ENCODE data around the gene WDR70. TPM values are rescaled to one million over a fixed set of nuclear protein-coding genes. Genes with fewer than 3 reads are reported as not detected.

Gene WDR70
- total and polyA plus RNA-seq, 2 of the 8 experiments (the other 6 are each of a cell fraction or from before 2014, with no cell fraction given): 10.6 to 37.4 TPM

DNA sequence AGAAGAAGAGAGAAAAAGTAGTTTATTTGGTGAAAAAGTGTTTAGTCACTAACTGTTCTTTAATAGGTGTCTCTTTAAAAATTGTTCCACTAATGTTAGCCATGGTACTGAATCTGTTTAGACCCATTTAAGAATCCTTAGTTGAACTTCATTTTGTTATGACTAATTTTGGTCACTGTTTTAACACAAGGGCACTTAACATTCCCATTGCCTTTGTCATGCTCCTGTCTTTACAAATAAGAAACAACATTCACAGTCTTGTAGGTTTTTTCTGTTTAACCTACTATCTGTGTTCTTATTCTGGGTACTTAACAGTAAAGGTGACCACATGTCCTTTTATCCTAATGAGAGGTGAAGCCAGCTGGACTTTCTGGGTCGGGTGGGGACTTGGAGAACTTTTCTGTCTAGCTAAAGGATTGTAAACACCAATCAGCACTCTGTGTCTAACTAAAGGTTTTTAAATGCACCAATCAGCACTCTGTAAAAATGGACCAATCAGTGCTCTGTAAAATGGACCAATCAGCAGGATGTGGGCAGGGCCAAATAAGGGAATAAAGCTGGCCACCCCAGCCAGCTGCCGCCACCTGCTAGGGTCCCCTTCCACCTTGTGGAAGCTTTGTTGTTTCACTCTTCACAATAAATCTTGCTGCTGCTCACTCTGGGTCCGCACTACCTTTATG is 116.7 kb downstream of the WDR70 start (continued):
- TF ChIP-seq, protein P1, sequence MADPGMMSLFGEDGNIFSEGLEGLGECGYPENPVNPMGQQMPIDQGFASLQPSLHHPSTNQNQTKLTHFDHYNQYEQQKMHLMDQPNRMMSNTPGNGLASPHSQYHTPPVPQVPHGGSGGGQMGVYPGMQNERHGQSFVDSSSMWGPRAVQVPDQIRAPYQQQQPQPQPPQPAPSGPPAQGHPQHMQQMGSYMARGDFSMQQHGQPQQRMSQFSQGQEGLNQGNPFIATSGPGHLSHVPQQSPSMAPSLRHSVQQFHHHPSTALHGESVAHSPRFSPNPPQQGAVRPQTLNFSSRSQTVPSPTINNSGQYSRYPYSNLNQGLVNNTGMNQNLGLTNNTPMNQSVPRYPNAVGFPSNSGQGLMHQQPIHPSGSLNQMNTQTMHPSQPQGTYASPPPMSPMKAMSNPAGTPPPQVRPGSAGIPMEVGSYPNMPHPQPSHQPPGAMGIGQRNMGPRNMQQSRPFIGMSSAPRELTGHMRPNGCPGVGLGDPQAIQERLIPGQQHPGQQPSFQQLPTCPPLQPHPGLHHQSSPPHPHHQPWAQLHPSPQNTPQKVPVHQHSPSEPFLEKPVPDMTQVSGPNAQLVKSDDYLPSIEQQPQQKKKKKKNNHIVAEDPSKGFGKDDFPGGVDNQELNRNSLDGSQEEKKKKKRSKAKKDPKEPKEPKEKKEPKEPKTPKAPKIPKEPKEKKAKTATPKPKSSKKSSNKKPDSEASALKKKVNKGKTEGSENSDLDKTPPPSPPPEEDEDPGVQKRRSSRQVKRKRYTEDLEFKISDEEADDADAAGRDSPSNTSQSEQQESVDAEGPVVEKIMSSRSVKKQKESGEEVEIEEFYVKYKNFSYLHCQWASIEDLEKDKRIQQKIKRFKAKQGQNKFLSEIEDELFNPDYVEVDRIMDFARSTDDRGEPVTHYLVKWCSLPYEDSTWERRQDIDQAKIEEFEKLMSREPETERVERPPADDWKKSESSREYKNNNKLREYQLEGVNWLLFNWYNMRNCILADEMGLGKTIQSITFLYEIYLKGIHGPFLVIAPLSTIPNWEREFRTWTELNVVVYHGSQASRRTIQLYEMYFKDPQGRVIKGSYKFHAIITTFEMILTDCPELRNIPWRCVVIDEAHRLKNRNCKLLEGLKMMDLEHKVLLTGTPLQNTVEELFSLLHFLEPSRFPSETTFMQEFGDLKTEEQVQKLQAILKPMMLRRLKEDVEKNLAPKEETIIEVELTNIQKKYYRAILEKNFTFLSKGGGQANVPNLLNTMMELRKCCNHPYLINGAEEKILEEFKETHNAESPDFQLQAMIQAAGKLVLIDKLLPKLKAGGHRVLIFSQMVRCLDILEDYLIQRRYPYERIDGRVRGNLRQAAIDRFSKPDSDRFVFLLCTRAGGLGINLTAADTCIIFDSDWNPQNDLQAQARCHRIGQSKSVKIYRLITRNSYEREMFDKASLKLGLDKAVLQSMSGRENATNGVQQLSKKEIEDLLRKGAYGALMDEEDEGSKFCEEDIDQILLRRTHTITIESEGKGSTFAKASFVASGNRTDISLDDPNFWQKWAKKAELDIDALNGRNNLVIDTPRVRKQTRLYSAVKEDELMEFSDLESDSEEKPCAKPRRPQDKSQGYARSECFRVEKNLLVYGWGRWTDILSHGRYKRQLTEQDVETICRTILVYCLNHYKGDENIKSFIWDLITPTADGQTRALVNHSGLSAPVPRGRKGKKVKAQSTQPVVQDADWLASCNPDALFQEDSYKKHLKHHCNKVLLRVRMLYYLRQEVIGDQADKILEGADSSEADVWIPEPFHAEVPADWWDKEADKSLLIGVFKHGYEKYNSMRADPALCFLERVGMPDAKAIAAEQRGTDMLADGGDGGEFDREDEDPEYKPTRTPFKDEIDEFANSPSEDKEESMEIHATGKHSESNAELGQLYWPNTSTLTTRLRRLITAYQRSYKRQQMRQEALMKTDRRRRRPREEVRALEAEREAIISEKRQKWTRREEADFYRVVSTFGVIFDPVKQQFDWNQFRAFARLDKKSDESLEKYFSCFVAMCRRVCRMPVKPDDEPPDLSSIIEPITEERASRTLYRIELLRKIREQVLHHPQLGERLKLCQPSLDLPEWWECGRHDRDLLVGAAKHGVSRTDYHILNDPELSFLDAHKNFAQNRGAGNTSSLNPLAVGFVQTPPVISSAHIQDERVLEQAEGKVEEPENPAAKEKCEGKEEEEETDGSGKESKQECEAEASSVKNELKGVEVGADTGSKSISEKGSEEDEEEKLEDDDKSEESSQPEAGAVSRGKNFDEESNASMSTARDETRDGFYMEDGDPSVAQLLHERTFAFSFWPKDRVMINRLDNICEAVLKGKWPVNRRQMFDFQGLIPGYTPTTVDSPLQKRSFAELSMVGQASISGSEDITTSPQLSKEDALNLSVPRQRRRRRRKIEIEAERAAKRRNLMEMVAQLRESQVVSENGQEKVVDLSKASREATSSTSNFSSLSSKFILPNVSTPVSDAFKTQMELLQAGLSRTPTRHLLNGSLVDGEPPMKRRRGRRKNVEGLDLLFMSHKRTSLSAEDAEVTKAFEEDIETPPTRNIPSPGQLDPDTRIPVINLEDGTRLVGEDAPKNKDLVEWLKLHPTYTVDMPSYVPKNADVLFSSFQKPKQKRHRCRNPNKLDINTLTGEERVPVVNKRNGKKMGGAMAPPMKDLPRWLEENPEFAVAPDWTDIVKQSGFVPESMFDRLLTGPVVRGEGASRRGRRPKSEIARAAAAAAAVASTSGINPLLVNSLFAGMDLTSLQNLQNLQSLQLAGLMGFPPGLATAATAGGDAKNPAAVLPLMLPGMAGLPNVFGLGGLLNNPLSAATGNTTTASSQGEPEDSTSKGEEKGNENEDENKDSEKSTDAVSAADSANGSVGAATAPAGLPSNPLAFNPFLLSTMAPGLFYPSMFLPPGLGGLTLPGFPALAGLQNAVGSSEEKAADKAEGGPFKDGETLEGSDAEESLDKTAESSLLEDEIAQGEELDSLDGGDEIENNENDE (IDR thresholded peaks at IDR 0.05; ENCODE audit: insufficient replicate concordance, low read length): no peak
- TF ChIP-seq KDM5A (IDR thresholded peaks at IDR 0.05; ENCODE audit: low read length): no peak
- TF ChIP-seq RBBP5 (IDR thresholded peaks at IDR 0.05; ENCODE audit: borderline replicate concordance, low read depth, low read length): no peak
- TF ChIP-seq, protein P2, sequence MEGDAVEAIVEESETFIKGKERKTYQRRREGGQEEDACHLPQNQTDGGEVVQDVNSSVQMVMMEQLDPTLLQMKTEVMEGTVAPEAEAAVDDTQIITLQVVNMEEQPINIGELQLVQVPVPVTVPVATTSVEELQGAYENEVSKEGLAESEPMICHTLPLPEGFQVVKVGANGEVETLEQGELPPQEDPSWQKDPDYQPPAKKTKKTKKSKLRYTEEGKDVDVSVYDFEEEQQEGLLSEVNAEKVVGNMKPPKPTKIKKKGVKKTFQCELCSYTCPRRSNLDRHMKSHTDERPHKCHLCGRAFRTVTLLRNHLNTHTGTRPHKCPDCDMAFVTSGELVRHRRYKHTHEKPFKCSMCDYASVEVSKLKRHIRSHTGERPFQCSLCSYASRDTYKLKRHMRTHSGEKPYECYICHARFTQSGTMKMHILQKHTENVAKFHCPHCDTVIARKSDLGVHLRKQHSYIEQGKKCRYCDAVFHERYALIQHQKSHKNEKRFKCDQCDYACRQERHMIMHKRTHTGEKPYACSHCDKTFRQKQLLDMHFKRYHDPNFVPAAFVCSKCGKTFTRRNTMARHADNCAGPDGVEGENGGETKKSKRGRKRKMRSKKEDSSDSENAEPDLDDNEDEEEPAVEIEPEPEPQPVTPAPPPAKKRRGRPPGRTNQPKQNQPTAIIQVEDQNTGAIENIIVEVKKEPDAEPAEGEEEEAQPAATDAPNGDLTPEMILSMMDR (IDR thresholded peaks at IDR 0.05; ENCODE audit: control extremely low read depth in 1 of 3, insufficient read depth in 1 of 3, low read depth in 1 of 3, low read length in 3 of 3): no peak
- no peak for TF ChIP-seq RFX5 (IDR thresholded peaks at IDR 0.05; ENCODE audit: borderline replicate concordance, low read depth, low read length)
- no peak for TF ChIP-seq BACH1 (IDR thresholded peaks at IDR 0.05; ENCODE audit: low read length)
- no peak for TF ChIP-seq EP300 (IDR thresholded peaks at IDR 0.05; ENCODE audit: borderline replicate concordance in 1 of 2, low read depth in 2 of 2, low read length in 2 of 2)
- no peak for TF ChIP-seq JUN (IDR thresholded peaks at IDR 0.05; ENCODE audit: low read depth, low read length)
